HCT116 (cell line): ENCODE data around the gene OOSP1. TPM values are rescaled to one million over a fixed set of nuclear protein-coding genes. Genes with fewer than 3 reads are reported as not detected.

ENCODE experiments used
- ATAC-seq: fragments of 200-7000 bp; cut with Tn5 transposase; 2 replicates; pipeline ENCODE4 v1.9.1; 2020; ENCODE audit warnings: mild to moderate bottlenecking, moderate library complexity
- BruUV-seq: library from RNA; stranded (reverse); fragments of 400-500 nt; replicated peaks from 2 replicates; lab custom pipeline; 2021; lab: Mats Ljungman, UMichigan
- CTCF ChIA-PET: fragments of 300-600 bp; sonication (Branson Sonifier 250); formaldehyde crosslinking; loops from one replicate; lab custom pipeline; 2021; ENCODE audit warnings: antibody characterized with exemption; lab: Charles Lee
- POLR2A ChIA-PET: fragments of 300-600, 350-600 bp; sonication (Branson Sonifier 250); formaldehyde crosslinking; loops from one replicate; lab custom pipeline; 2021; ENCODE audit warnings: antibody characterized with exemption; lab: Charles Lee
- RAD21 ChIA-PET, 2 experiments: fragments of 300-600 bp; sonication (Branson Sonifier 250); formaldehyde crosslinking; loops; one replicate each; lab custom pipeline; 2023; ENCODE audit warnings: low total read pairs in 2 of 2; ENCODE audit not compliant: uncharacterized antibody in 2 of 2, unreplicated experiment in 2 of 2, low non-redundant PET in 1 of 2; lab: Charles Lee
- DNase-seq: peaks from one replicate; pipeline ENCODE4 v3.0.0-alpha.2; 2010; ENCODE audit warnings: low read depth, low spot score
- H2AFZ ChIP-seq: fragments of 200-600 bp; shearing (Covaris generic), sonication (generic); 2 replicates; pipeline ENCODE4 v1.6.1; 2017; ENCODE audit warnings: low read depth, mixed run types, mixed read lengths, antibody characterized with exemption, low read length; ENCODE audit not compliant: poor library complexity, severe bottlenecking
- H3K27ac ChIP-seq: 2 replicates; pipeline ENCODE4 v1.5.1; 2012; ENCODE audit warnings: low read depth, low read length
- H3K27me3 ChIP-seq: fragments of 200-600 bp; sonication (generic); 2 replicates; pipeline ENCODE4 v1.6.1; 2016; ENCODE audit warnings: mixed run types, low read length, mixed read lengths; ENCODE audit not compliant: insufficient read depth
- H3K36me3 ChIP-seq, 2 experiments: fragments of 200-500 bp in 1 of 2; fragments of 200-600 bp in 1 of 2; sonication (Bioruptor generic) in 1 of 2; sonication (generic) in 1 of 2; 2 replicates each; pipeline versions ENCODE4 v1.5.1 to v1.6.1; 2014 to 2016; ENCODE audit warnings: low read length in 2 of 2, inconsistent platforms in 1 of 2, mixed read lengths in 1 of 2, mixed run types in 1 of 2; ENCODE audit not compliant: insufficient read depth in 2 of 2, control insufficient read depth in 1 of 2
- H3K4me1 ChIP-seq, 2 experiments: fragments of 200-600 bp in 1 of 2; sonication (generic) in 1 of 2; 2 replicates each; pipeline versions ENCODE4 v1.5.1 to v1.6.1; 2012 to 2017; ENCODE audit warnings: low read length in 2 of 2, inconsistent platforms in 1 of 2, mild to moderate bottlenecking in 1 of 2, mixed read lengths in 1 of 2, mixed run types in 1 of 2, moderate library complexity in 1 of 2; ENCODE audit not compliant: insufficient read depth in 2 of 2, control insufficient read depth in 1 of 2
- H3K4me2 ChIP-seq: fragments of 200-600 bp; sonication (generic); 2 replicates; pipeline ENCODE4 v1.6.1; 2017; ENCODE audit warnings: mixed run types, low read length, mixed read lengths
- H3K4me3 ChIP-seq, 2 experiments: fragments of 200-600 bp in 1 of 2; sonication (generic) in 1 of 2; replicated peaks in 1 of 2; 2 replicates each; pipeline ENCODE4 v1.5.1; 2011 to 2016; ENCODE audit warnings: low read length in 2 of 2, control low read depth in 1 of 2, low read depth in 1 of 2, mild to moderate bottlenecking in 1 of 2, mixed read lengths in 1 of 2, mixed run types in 1 of 2
- H3K79me2 ChIP-seq: fragments of 200-600 bp; sonication (generic); 2 replicates; pipeline ENCODE4 v1.6.1; 2017; ENCODE audit warnings: mild to moderate bottlenecking, mixed run types, low read length, moderate library complexity, mixed read lengths; ENCODE audit not compliant: insufficient read depth
- H3K9ac ChIP-seq: fragments of 200-600 bp; sonication (generic); 2 replicates; pipeline ENCODE4 v1.6.1; 2016; ENCODE audit warnings: low read length, mixed read lengths
- H3K9me2 ChIP-seq: fragments of 200-600 bp; sonication (generic), shearing (Covaris generic); 2 replicates; pipeline ENCODE4 v1.6.1; 2017; ENCODE audit warnings: mixed run types, mild to moderate bottlenecking, moderate library complexity; ENCODE audit not compliant: insufficient read depth
- H3K9me3 ChIP-seq, 2 experiments: fragments of 200-500 bp in 1 of 2; fragments of 200-600 bp in 1 of 2; sonication (Bioruptor generic) in 1 of 2; sonication (generic) in 1 of 2; 2 replicates each; pipeline ENCODE4 v1.6.1; 2014 to 2017; ENCODE audit warnings: low read length in 2 of 2, mixed read lengths in 2 of 2, inconsistent platforms in 1 of 2, low read depth in 1 of 2, mild to moderate bottlenecking in 1 of 2, mixed run types in 1 of 2, moderate library complexity in 1 of 2; ENCODE audit not compliant: control insufficient read depth in 1 of 2, insufficient read depth in 1 of 2
- H4K20me1 ChIP-seq: fragments of 200-600 bp; sonication (generic), shearing (Covaris generic); 2 replicates; pipeline ENCODE4 v1.6.1; 2017; ENCODE audit warnings: mixed run types, mild to moderate bottlenecking, moderate library complexity; ENCODE audit not compliant: insufficient read depth
- CEBPB ChIP-seq: IDR thresholded peaks from 2 replicates; pipeline ENCODE4 v1.6.1; 2012; ENCODE audit warnings: low read depth
- EZH2 ChIP-seq: fragments of 200-600 bp; sonication (generic); IDR thresholded peaks from 2 replicates; pipeline ENCODE4 v1.6.1; 2017; ENCODE audit warnings: antibody characterized with exemption, mixed run types
- EZH2phosphoT487 ChIP-seq: fragments of 200-600 bp; IDR thresholded peaks from 2 replicates; pipeline ENCODE4 v1.6.1; 2018; ENCODE audit warnings: antibody characterized with exemption, borderline replicate concordance
- FOSL1 ChIP-seq: IDR thresholded peaks from 2 replicates; pipeline ENCODE4 v1.6.1; 2012; ENCODE audit warnings: low read depth
- JUND ChIP-seq: IDR thresholded peaks from 2 replicates; pipeline ENCODE4 v1.6.1; 2012
- POLR2A ChIP-seq: IDR thresholded peaks from 2 replicates; pipeline ENCODE4 v1.7.0; 2011; ENCODE audit warnings: borderline replicate concordance; ENCODE audit not compliant: insufficient read depth, insufficient read length; ENCODE audit errors: extremely low read depth
- RAD21 ChIP-seq: IDR thresholded peaks from 2 replicates; pipeline ENCODE4 v1.6.1; 2012; ENCODE audit warnings: low read depth, mild to moderate bottlenecking
- SIN3A ChIP-seq: IDR thresholded peaks from 2 replicates; pipeline ENCODE4 v1.6.1; 2012; ENCODE audit warnings: low read depth
- SP1 ChIP-seq: IDR thresholded peaks from 2 replicates; pipeline ENCODE4 v1.6.1; 2012; ENCODE audit warnings: low read depth
- SRF ChIP-seq: IDR thresholded peaks from 2 replicates; pipeline ENCODE4 v1.6.1; 2012; ENCODE audit warnings: low read depth
- TCF7L2 ChIP-seq: IDR thresholded peaks from 2 replicates; pipeline ENCODE4 v1.7.0; 2011; ENCODE audit warnings: borderline replicate concordance, inconsistent platforms; ENCODE audit not compliant: insufficient read depth, insufficient read length; ENCODE audit errors: extremely low read depth
- ZFX ChIP-seq: fragments of 450-650 bp; IDR thresholded peaks from 2 replicates; pipeline ENCODE4 v1.6.1; 2017
- ZNF274 ChIP-seq: fragments of 200-500 bp; sonication (Bioruptor generic); IDR thresholded peaks from 2 replicates; pipeline ENCODE4 v1.6.1; 2014; ENCODE audit warnings: mild to moderate bottlenecking, low read depth, low read length, inconsistent platforms
- intact Hi-C: fragments of 100-400 bp; cut with micrococcal nuclease; formaldehyde crosslinking; loops from 2 replicates; pipeline ENCODE4 v1.10.0; 2022
- total RNA-seq: library from RNA; stranded (reverse); gene quantifications from one replicate; pipeline ENCODE4 v1.2.1, GENCODE V29; 2021; ENCODE audit not compliant: unreplicated experiment
- TF ChIP-seq, protein P1 (sequence below): IDR thresholded peaks from 2 replicates; pipeline ENCODE4 v1.6.1; 2011; ENCODE audit warnings: mild to moderate bottlenecking, low read length, moderate library complexity; ENCODE audit not compliant: insufficient replicate concordance; ENCODE audit errors: extremely low read depth

OOSP1 gene
- total RNA-seq, 1 experiment from 2014 or later, result not detected

DNA sequence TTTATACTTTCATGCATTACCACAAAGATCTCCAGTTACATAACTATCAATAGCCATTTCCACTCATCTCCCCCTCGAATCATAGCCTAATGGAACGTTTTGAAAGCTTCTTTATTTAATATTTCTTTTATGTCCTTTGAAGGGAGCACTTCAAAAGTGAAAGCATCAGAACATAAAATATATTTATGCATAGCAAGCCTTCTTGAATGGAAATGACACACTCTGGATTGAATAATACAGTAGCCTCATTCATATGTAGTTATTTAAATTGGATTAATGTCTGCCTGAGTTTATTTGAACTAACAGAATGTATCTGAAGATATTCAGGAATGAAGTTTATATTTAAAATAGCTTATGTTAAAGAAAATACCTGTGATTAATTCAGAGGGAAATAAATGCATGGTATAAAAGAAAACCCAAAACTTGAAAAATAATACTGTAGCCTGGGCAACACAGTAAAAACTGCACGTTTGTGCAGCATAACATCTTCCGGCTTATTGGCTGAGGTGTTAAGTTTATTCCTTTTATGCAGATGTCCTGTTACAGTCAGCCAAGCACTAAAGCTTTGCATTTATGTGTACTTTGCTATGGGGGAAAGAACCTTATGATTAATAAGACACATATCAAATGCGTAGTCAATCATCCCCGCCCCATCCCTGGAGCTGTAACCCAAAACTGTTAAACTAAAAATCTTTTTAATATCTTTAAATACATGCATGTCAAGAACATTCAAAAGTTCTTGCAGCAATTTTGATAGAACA lies 37.7 kb upstream of the OOSP1 start:
- POLR2A ChIA-PET, result no interaction called here
- H3K4me1 ChIP-seq, result peaks cover 7 to 20% of the 10 kb centered on the region in 2 experiments; a peak in 3 of 4 replicates
- H3K9ac ChIP-seq, result no peak overlapping the region
- ATAC-seq (no peak), DNase-seq (no peak)
- no peaks in the 10 kb centered on the region for H3K27me3 ChIP-seq
- CTCF ChIA-PET, result interaction anchor here (2.4 kb wide), 1 partner anchor 19 kb away, joined by 8 read pairs; no protein-coding TSS in a partner anchor
- no peak for TF ChIP-seq RAD21
- no peak for TF ChIP-seq SP1
- TF ChIP-seq EZH2, result no peak
- no peak for TF ChIP-seq JUND
- TF ChIP-seq ZFX, result no peak
- TF ChIP-seq SRF, result no peak
- no peak for TF ChIP-seq FOSL1
- no peak for TF ChIP-seq POLR2A
- TF ChIP-seq EZH2phosphoT487, result no peak
- no peak for TF ChIP-seq SIN3A
- TF ChIP-seq ZNF274, result no peak
- TF ChIP-seq, protein P1, sequence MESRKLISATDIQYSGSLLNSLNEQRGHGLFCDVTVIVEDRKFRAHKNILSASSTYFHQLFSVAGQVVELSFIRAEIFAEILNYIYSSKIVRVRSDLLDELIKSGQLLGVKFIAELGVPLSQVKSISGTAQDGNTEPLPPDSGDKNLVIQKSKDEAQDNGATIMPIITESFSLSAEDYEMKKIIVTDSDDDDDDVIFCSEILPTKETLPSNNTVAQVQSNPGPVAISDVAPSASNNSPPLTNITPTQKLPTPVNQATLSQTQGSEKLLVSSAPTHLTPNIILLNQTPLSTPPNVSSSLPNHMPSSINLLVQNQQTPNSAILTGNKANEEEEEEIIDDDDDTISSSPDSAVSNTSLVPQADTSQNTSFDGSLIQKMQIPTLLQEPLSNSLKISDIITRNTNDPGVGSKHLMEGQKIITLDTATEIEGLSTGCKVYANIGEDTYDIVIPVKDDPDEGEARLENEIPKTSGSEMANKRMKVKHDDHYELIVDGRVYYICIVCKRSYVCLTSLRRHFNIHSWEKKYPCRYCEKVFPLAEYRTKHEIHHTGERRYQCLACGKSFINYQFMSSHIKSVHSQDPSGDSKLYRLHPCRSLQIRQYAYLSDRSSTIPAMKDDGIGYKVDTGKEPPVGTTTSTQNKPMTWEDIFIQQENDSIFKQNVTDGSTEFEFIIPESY, result no peak
- no peak for TF ChIP-seq TCF7L2
- TF ChIP-seq CEBPB, result no peak
- no peaks in the 10 kb centered on the region for H3K9me3 ChIP-seq
- H3K4me2 ChIP-seq, result peak overlapping the region; percentile 31
- H4K20me1 ChIP-seq, result no peaks in the 10 kb centered on the region
- H3K9me2 ChIP-seq, result no peaks in the 10 kb centered on the region
- RAD21 ChIA-PET, result no interaction called here
- no TSS peak for BruUV-seq
- H3K36me3 ChIP-seq, result no peaks in the 10 kb centered on the region
- intact Hi-C loops, result no loop called here
- H2AFZ ChIP-seq, result peak overlapping the region; percentile 50
- H3K79me2 ChIP-seq, result no peaks in the 10 kb centered on the region
- no peak overlapping the region for H3K4me3 ChIP-seq
- H3K27ac ChIP-seq, result no peak overlapping the region
